ENCODE measurements around the gene MYO16.

- TF ChIP-seq CTCF (IDR thresholded peaks at IDR 0.05) (no peak), ZFX (IDR thresholded peaks at IDR 0.05; ENCODE audit: borderline replicate concordance) (no peak)
These were observed 575.2 kb downstream of the MYO16 start for GRCh38 chr13:109204657-109205056.
